Testis (tissue), 2 donors: Measurements from ENCODE around the gene FOXRED2.

ENCODE experiments used
- POLR2A ChIP-seq: fragments of 450-650 bp; IDR thresholded peaks from one replicate; pipeline ENCODE4 v1.6.1; 2017; ENCODE audit warnings: antibody characterized with exemption, mild to moderate bottlenecking, moderate library complexity
- TF ChIP-seq, protein P1 (sequence below), 3 experiments: fragments of 450-650 bp in 2 of 3; fragments of 200-600 bp in 1 of 3; sonication (generic) in 1 of 3; IDR thresholded peaks; one replicate each; pipeline ENCODE4 v1.5.1; 2016 to 2019; ENCODE audit warnings: antibody characterized with exemption in 3 of 3, mild to moderate bottlenecking in 2 of 3, moderate library complexity in 1 of 3

DNA sequence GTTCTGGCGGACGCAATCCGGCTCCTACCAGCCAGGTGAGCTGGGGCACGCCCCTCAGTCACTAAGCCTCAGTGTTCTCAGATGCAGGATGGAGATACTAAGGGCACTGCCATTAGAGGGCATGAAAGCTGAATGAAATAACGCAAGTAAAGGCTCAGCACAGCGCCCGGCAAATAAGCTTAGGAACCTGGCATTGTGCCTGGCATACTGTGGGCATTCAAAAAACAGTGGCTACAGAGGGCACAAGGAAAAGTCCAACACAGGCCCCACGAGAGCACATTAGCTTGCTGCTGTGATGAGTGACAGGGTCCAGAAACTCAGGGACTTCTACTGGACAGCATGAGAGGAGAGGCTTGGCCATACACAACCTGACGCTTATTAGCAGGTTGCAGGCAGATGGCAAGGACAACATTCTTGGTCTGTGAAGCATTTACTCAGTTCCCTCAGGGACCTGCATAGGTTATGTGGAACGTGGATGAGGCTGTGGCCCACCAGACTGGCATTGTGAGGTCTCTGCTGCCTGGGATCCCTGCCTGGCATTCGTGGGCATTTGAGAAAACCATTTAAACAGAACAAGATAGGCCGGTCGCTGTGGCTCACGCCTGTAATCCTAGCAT is 37.6 kb downstream of the FOXRED2 start:
- TF ChIP-seq, protein P1, sequence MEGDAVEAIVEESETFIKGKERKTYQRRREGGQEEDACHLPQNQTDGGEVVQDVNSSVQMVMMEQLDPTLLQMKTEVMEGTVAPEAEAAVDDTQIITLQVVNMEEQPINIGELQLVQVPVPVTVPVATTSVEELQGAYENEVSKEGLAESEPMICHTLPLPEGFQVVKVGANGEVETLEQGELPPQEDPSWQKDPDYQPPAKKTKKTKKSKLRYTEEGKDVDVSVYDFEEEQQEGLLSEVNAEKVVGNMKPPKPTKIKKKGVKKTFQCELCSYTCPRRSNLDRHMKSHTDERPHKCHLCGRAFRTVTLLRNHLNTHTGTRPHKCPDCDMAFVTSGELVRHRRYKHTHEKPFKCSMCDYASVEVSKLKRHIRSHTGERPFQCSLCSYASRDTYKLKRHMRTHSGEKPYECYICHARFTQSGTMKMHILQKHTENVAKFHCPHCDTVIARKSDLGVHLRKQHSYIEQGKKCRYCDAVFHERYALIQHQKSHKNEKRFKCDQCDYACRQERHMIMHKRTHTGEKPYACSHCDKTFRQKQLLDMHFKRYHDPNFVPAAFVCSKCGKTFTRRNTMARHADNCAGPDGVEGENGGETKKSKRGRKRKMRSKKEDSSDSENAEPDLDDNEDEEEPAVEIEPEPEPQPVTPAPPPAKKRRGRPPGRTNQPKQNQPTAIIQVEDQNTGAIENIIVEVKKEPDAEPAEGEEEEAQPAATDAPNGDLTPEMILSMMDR (IDR thresholded peaks at IDR 0.05): no peak
- no peak for TF ChIP-seq POLR2A
